HEK293 (cell line): ENCODE measurements around the gene TCP11.
A peak's percentile ranks its signal among the peaks of the same experiment; 100 is the strongest.

Experiments used
- CTCF ChIA-PET: fragments of 350-600 bp; formaldehyde crosslinking; extraction: SDS; loops from one replicate; lab custom pipeline; 2021; ENCODE audit warnings: antibody characterized with exemption; lab: Yijun Ruan, JAX
- POLR2A ChIA-PET: fragments of 300-600 bp; formaldehyde crosslinking; extraction: SDS; loops from one replicate; lab custom pipeline; 2020; ENCODE audit warnings: antibody characterized with exemption, inconsistent platforms; lab: Yijun Ruan, JAX
- H3K27ac ChIP-seq: fragments of 200-500 bp; sonication (Bioruptor generic); 2 replicates; pipeline ENCODE4 v1.5.1; 2014; ENCODE audit warnings: low read depth, low read length, control low read depth, inconsistent platforms; ENCODE audit errors: extremely low read depth
- H3K36me3 ChIP-seq, 2 experiments: fragments of 200-500 bp in 1 of 2; sonication (Bioruptor generic) in 1 of 2; 1 replicate in 1 of 2; 2 replicates in 1 of 2; pipeline ENCODE4 v1.5.1; 2014 to 2017; ENCODE audit warnings: inconsistent platforms in 2 of 2, low read length in 2 of 2; ENCODE audit not compliant: control insufficient read depth in 2 of 2, insufficient read depth in 1 of 2
- H3K4me1 ChIP-seq: fragments of 200-500 bp; sonication (Bioruptor generic); 2 replicates; pipeline ENCODE4 v1.5.1; 2014; ENCODE audit warnings: mild to moderate bottlenecking, low read length, inconsistent platforms; ENCODE audit not compliant: control insufficient read depth, insufficient read depth
- H3K4me3 ChIP-seq: 2 replicates; pipeline ENCODE4 v1.5.1; 2011; ENCODE audit warnings: low read depth, mild to moderate bottlenecking, control low read depth, low read length, moderate library complexity
- H3K9me3 ChIP-seq: fragments of 200-500 bp; sonication (Bioruptor generic); 2 replicates; pipeline ENCODE4 v1.5.1; 2014; ENCODE audit warnings: low read depth, low read length, inconsistent platforms; ENCODE audit not compliant: control insufficient read depth, insufficient read depth
- FEZF1 ChIP-seq: fragments of 450-650 bp; formaldehyde crosslinking; IDR thresholded peaks from 2 replicates; pipeline ENCODE4 v1.5.1; 2016; ENCODE audit warnings: missing biosample characterization, missing genetic modification characterization
- GLIS2 ChIP-seq: fragments of 450-650 bp; formaldehyde crosslinking; IDR thresholded peaks from 2 replicates; pipeline ENCODE4 v1.5.1; 2016; ENCODE audit warnings: missing biosample characterization, missing genetic modification characterization
- SP7 ChIP-seq: fragments of 450-650 bp; formaldehyde crosslinking; IDR thresholded peaks from 2 replicates; pipeline ENCODE4 v1.5.1; 2016; ENCODE audit warnings: missing biosample characterization, missing genetic modification characterization
- ZFHX2 ChIP-seq: fragments of 450-650 bp; formaldehyde crosslinking; conservative IDR thresholded peaks from 2 replicates; pipeline ENCODE4 v1.5.1; 2016; ENCODE audit warnings: missing biosample characterization, missing genetic modification characterization
- ZNF121 ChIP-seq: fragments of 450-650 bp; formaldehyde crosslinking; IDR thresholded peaks from 2 replicates; pipeline ENCODE4 v1.5.1; 2016; ENCODE audit warnings: missing biosample characterization, missing genetic modification characterization
- ZNF2 ChIP-seq: fragments of 450-650 bp; formaldehyde crosslinking; IDR thresholded peaks from 2 replicates; pipeline ENCODE4 v1.5.1; 2016; ENCODE audit warnings: missing biosample characterization, missing genetic modification characterization
- ZNF24 ChIP-seq: fragments of 450-650 bp; formaldehyde crosslinking; IDR thresholded peaks from 2 replicates; pipeline ENCODE4 v1.5.1; 2016; ENCODE audit warnings: missing biosample characterization, missing genetic modification characterization
- ZNF274 ChIP-seq, 2 experiments: fragments of 200-500 bp in 1 of 2; fragments of 450-650 bp in 1 of 2; sonication (Bioruptor generic) in 1 of 2; formaldehyde crosslinking in 1 of 2; IDR thresholded peaks; 2 replicates each; pipeline versions ENCODE4 v1.5.1 to v1.6.1; 2014 to 2016; ENCODE audit warnings: borderline replicate concordance in 1 of 2, inconsistent platforms in 1 of 2, low read length in 1 of 2, missing biosample characterization in 1 of 2, missing genetic modification characterization in 1 of 2
- ZNF426 ChIP-seq: fragments of 450-650 bp; formaldehyde crosslinking; IDR thresholded peaks from 2 replicates; pipeline ENCODE4 v1.5.1; 2017; ENCODE audit warnings: missing biosample characterization, missing genetic modification characterization, mild to moderate bottlenecking, inconsistent platforms, moderate library complexity
- ZNF571 ChIP-seq: fragments of 450-650 bp; formaldehyde crosslinking; IDR thresholded peaks from 2 replicates; pipeline ENCODE4 v1.5.0; 2017; ENCODE audit warnings: missing biosample characterization, missing genetic modification characterization
- ZNF654 ChIP-seq: fragments of 450-650 bp; formaldehyde crosslinking; IDR thresholded peaks from 2 replicates; pipeline ENCODE4 v1.5.1; 2016; ENCODE audit warnings: low read depth, missing biosample characterization, missing genetic modification characterization
- ZNF660 ChIP-seq: fragments of 450-650 bp; IDR thresholded peaks from 2 replicates; pipeline ENCODE4 v1.5.1; 2018; ENCODE audit warnings: missing biosample characterization, mild to moderate bottlenecking, missing genetic modification characterization
- ZSCAN30 ChIP-seq: fragments of 450-650 bp; IDR thresholded peaks from 2 replicates; pipeline ENCODE4 v1.5.1; 2018; ENCODE audit warnings: missing biosample characterization, mild to moderate bottlenecking, missing genetic modification characterization, moderate library complexity
- ZXDB ChIP-seq: fragments of 450-650 bp; formaldehyde crosslinking; IDR thresholded peaks from 2 replicates; pipeline ENCODE4 v1.5.1; 2016; ENCODE audit warnings: missing biosample characterization, missing genetic modification characterization
- TF ChIP-seq, protein P1 (sequence below): fragments of 450-650 bp; formaldehyde crosslinking; IDR thresholded peaks from 2 replicates; pipeline ENCODE4 v1.5.1; 2017; ENCODE audit warnings: missing biosample characterization, missing genetic modification characterization
- TF ChIP-seq, protein P2 (sequence below): fragments of 450-650 bp; formaldehyde crosslinking; IDR thresholded peaks from 2 replicates; pipeline ENCODE4 v1.5.1; 2017; ENCODE audit warnings: missing biosample characterization, missing genetic modification characterization
- TF ChIP-seq, protein P3 (sequence below): fragments of 450-650 bp; formaldehyde crosslinking; IDR thresholded peaks from 2 replicates; pipeline ENCODE4 v1.5.1; 2017; ENCODE audit warnings: missing biosample characterization, missing genetic modification characterization
- TF ChIP-seq, protein P4 (sequence below): fragments of 450-650 bp; formaldehyde crosslinking; IDR thresholded peaks from 2 replicates; pipeline ENCODE4 v1.5.1; 2016; ENCODE audit warnings: missing biosample characterization, missing genetic modification characterization

TCP11 gene

DNA sequence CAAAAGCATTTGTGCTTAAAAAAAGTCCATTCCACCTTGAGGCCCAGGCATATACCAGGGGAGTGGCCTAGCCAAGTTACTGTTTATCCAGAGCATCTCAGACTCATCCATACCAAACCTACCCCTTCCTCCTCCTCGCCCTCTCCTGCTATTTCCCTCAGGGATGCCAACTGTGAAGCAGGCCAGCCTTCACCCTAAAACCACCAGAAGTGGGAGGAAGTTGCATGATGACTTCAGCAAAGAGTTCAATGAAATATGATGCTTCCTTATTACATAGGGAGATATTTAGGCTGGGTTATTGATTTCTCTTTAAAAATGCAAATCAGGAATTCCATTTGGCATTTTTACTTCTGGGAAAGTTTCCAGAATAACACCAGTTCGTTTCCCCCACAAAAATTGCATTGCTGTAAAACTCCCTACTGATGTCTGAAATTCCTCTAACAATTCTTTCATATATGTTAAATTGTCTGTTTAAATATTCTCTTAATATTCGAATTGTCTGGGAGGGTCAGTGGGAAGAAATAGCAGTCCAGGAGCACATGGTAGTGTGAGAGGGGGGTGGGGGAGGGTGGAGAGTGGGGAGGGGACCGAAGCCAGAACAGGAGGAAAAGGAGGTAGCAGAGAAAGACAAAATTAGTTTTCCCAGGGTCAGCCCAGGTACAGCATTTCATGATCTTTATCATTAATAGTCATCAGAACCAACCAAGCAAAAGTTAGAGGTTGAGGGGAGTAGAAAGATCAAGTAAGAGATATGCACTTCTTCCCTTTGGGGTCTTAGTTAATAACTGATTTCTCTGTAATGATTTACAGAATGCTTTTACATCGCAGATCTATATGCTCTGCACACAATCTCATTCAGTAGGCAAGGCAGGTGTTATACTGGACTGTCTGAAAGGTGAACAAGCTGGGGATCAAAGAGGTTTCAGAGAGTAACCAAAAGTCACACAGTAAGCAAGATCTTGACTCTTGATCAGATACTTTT, 1.7 kb upstream of the TCP11 start (continued):
- TF ChIP-seq, protein P1, sequence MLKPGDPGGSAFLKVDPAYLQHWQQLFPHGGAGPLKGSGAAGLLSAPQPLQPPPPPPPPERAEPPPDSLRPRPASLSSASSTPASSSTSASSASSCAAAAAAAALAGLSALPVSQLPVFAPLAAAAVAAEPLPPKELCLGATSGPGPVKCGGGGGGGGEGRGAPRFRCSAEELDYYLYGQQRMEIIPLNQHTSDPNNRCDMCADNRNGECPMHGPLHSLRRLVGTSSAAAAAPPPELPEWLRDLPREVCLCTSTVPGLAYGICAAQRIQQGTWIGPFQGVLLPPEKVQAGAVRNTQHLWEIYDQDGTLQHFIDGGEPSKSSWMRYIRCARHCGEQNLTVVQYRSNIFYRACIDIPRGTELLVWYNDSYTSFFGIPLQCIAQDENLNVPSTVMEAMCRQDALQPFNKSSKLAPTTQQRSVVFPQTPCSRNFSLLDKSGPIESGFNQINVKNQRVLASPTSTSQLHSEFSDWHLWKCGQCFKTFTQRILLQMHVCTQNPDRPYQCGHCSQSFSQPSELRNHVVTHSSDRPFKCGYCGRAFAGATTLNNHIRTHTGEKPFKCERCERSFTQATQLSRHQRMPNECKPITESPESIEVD (tag by site-specific recombination): 0 out of 2 replicates have a peak, but pooled peaks have one; percentile 9
- no peak for TF ChIP-seq ZNF426 (tag by site-specific recombination)
- TF ChIP-seq ZNF571 (tag by site-specific recombination): no peak
- peak; percentile 21; the same call in 1 of the 2 replicates for TF ChIP-seq ZFHX2

DNA sequence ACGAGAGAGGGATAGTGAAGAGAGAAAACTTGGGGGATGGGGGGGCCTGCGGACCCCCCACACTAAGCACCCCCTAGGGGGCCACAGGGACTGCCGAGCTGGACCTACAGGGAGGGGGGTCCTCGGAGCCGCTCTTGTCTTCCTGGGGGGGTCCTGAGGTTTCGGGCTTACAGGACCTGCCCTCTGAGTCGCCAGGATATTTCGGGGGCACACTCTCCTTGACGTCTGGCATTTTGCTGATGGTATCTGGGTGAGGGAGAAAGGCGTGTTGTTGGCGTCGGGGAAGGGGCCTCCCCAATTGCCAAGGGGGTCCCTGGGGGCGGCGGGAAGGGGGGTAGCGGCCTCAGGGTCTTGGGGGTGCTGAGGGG, 516 bp downstream of the TCP11 start:
- CTCF ChIA-PET: interaction anchor here (0.6 to 5.4 kb wide), 44 partner anchors 8 to 977 kb away, joined by 3 to 165 read pairs (median 6); partner anchors contain the start of gene SNRPC
- Histone ChIP-seq H3K9me3 (no peaks in the 10 kb centered on the region), H3K27ac (no peak overlapping the region), H3K4me1 (peaks cover 2% of the 10 kb centered on the region; the same call in 1 of the 2 replicates), H3K36me3 (no peaks in the 10 kb centered on the region), H3K4me3 (no peak overlapping the region)
- POLR2A ChIA-PET: interaction anchor here (1.3 kb wide), 1 partner anchor 65 kb away, joined by 6 read pairs; no protein-coding TSS in a partner anchor
- TF ChIP-seq FEZF1 (tag by site-specific recombination): no peak
- no peak for TF ChIP-seq ZNF24 (tag by site-specific recombination)
- TF ChIP-seq ZNF121: no peak
- TF ChIP-seq, protein P2, sequence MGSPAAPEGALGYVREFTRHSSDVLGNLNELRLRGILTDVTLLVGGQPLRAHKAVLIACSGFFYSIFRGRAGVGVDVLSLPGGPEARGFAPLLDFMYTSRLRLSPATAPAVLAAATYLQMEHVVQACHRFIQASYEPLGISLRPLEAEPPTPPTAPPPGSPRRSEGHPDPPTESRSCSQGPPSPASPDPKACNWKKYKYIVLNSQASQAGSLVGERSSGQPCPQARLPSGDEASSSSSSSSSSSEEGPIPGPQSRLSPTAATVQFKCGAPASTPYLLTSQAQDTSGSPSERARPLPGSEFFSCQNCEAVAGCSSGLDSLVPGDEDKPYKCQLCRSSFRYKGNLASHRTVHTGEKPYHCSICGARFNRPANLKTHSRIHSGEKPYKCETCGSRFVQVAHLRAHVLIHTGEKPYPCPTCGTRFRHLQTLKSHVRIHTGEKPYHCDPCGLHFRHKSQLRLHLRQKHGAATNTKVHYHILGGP: no peak
- TF ChIP-seq GLIS2 (tag by site-specific recombination): 0 out of 2 replicates have a peak, but pooled peaks have one; percentile 19

DNA sequence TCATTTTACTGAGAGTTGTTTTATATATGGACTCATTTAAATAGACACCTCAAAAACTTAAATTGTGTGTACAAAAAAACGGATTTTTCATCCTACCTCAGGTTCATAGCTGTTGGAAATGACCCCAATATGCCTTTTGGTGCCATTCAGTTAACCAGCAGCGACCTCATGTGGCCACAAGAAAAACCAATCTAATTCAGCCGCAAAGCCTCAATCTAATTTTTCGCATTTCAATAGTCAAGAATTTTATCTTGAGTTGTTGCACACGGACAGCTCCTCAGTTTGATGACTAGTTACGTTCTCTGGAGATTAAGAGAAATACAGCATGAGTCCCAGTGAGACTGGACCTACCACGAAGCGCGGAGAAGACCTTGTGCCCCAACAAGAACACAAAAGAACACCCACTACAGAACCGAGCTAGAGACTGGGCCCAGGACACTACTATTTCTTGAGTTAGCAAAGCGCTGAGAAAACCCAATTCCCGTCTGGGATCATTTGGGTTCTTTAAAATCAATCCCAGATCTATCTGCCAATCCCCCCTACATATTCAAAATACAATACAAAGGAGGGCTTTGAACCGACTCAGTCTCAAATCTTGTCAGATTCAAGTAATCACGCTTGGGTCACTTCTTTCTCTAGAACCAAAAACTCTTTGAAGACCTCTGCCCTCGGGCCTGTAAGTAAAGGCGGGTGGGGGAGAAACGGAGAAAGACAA, 1.1 kb downstream of the TCP11 start:
- TF ChIP-seq, protein P3, sequence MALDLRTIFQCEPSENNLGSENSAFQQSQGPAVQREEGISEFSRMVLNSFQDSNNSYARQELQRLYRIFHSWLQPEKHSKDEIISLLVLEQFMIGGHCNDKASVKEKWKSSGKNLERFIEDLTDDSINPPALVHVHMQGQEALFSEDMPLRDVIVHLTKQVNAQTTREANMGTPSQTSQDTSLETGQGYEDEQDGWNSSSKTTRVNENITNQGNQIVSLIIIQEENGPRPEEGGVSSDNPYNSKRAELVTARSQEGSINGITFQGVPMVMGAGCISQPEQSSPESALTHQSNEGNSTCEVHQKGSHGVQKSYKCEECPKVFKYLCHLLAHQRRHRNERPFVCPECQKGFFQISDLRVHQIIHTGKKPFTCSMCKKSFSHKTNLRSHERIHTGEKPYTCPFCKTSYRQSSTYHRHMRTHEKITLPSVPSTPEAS (tag by site-specific recombination): peak; percentile 45; the same call in 1 of the 2 replicates
- TF ChIP-seq ZXDB (tag by site-specific recombination) (no peak), SP7 (tag by site-specific recombination) (0 out of 2 replicates have a peak, but pooled peaks have one; percentile 17), ZSCAN30 (tag by site-specific recombination) (peak; percentile 30; the same call in 1 of the 2 replicates), ZNF654 (tag by site-specific recombination) (peak; percentile 98), ZNF2 (peak; percentile 96), ZNF274 (IDR thresholded peaks at IDR 0.05; ENCODE audit: low read length) (no peak), ZNF274 (tag by site-specific recombination; IDR thresholded peaks at IDR 0.05; ENCODE audit: borderline replicate concordance) (no peak), ZNF660 (peak; percentile 62)
- TF ChIP-seq, protein P4, sequence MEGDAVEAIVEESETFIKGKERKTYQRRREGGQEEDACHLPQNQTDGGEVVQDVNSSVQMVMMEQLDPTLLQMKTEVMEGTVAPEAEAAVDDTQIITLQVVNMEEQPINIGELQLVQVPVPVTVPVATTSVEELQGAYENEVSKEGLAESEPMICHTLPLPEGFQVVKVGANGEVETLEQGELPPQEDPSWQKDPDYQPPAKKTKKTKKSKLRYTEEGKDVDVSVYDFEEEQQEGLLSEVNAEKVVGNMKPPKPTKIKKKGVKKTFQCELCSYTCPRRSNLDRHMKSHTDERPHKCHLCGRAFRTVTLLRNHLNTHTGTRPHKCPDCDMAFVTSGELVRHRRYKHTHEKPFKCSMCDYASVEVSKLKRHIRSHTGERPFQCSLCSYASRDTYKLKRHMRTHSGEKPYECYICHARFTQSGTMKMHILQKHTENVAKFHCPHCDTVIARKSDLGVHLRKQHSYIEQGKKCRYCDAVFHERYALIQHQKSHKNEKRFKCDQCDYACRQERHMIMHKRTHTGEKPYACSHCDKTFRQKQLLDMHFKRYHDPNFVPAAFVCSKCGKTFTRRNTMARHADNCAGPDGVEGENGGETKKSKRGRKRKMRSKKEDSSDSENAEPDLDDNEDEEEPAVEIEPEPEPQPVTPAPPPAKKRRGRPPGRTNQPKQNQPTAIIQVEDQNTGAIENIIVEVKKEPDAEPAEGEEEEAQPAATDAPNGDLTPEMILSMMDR (tag by site-specific recombination): peak; percentile 70
- TF ChIP-seq, protein P1 (tag by site-specific recombination): peak; percentile 29; the same call in 1 of the 2 replicates
- Histone ChIP-seq H3K9me3 (no peaks in the 10 kb centered on the region), H3K36me3 (no peaks in the 10 kb centered on the region), H3K4me1 (peaks cover 2% of the 10 kb centered on the region; the same call in 1 of the 2 replicates), H3K27ac (no peak overlapping the region), H3K4me3 (no peak overlapping the region)
- POLR2A ChIA-PET: interaction anchor here (0.8 to 1.3 kb wide), 3 partner anchors 65 to 252 kb away, joined by 3 to 6 read pairs (median 4); partner anchors contain the start of gene TAF11
- CTCF ChIA-PET: interaction anchor here (0.6 to 5.4 kb wide), 82 partner anchors 8 to 1372 kb away, joined by 3 to 165 read pairs (median 4); partner anchors contain the start of gene SNRPC
